ENCODE data around the gene RNF32. TPM values are rescaled to one million over a fixed set of nuclear protein-coding genes. Genes with fewer than 3 reads are reported as not detected.

The RNF32 gene
- total and polyA plus RNA-seq, 2 of the 13 experiments (the other 11 are each of a cell fraction or from before 2014, with no cell fraction given) = not detected

DNA sequence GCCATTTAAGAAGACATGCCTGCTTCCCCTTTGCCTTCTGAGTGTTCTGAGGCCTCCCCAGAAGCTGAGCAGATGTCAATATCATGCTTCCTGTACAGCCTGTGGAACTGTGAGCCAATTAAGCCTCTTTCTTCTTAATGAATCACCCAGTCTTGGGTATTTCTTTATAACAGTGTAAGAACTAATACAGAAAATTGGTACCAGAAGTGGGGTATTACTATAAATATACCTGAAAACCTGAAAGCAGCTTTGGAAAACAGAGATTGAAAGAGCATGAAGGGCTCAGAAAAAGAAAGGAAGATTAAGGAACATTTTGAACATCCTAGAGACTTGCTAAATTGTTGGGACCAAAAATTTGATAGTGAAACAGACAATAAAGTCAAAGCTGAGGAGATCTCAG, 12.0 kb upstream of the RNF32 start:
- in situ Hi-C loops (cut with HindIII; ENCODE audit: extremely low pct_ligation_motif_present, low pct_unique_long_range_greater_than_20kb) (loop anchor here (25.0 kb wide), 1 partner anchor 816 kb away; the partner anchor contains the start of gene SHH), intact Hi-C loops (cut with micrococcal nuclease; ENCODE audit: unreplicated experiment) (no loop called here)
- TF ChIP-seq ZNF569 (CRISPR knock-in tag; IDR thresholded peaks at IDR 0.05; ENCODE audit: borderline replicate concordance) (no peak), CHCHD3 (CRISPR knock-in tag; IDR thresholded peaks at IDR 0.05) (no peak)
- TF ChIP-seq, protein P1, sequence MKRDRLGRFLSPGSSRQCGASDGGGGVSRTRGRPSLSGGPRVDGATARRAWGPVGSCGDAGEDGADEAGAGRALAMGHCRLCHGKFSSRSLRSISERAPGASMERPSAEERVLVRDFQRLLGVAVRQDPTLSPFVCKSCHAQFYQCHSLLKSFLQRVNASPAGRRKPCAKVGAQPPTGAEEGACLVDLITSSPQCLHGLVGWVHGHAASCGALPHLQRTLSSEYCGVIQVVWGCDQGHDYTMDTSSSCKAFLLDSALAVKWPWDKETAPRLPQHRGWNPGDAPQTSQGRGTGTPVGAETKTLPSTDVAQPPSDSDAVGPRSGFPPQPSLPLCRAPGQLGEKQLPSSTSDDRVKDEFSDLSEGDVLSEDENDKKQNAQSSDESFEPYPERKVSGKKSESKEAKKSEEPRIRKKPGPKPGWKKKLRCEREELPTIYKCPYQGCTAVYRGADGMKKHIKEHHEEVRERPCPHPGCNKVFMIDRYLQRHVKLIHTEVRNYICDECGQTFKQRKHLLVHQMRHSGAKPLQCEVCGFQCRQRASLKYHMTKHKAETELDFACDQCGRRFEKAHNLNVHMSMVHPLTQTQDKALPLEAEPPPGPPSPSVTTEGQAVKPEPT (CRISPR knock-in tag; IDR thresholded peaks at IDR 0.05; ENCODE audit: low read depth) = no peak
- H4K20me1 ChIP-seq (ENCODE audit: insufficient read depth, low read length) = no peaks in the 10 kb centered on the region
- H3K36me3 ChIP-seq (replicated peaks in 1 of 2; ENCODE audit: control insufficient read depth in 1 of 2, insufficient read depth in 2 of 2, low read length in 2 of 2) = no peaks in the 10 kb centered on the region
- H3K4me1 ChIP-seq (ENCODE audit: insufficient read depth, low read length) = peaks cover 15% of the 10 kb centered on the region
- ATAC-seq = no peak
- no peak for FAIRE-seq
- H3K4me2 ChIP-seq (ENCODE audit: low read depth, low read length) = no peak overlapping the region
- CTCF ChIA-PET (ENCODE audit: low intra/inter-chr PET ratio, low total read pairs) = no interaction called here
- BruUV-seq (replicated peaks) = no TSS peak
- no peak overlapping the region for H3K27ac ChIP-seq (ENCODE audit: extremely low read length, insufficient read depth, low read length)
- H3K9ac ChIP-seq (ENCODE audit: insufficient read depth, low read depth, low read length) = no peak overlapping the region
- H3K79me2 ChIP-seq (ENCODE audit: insufficient read depth, low read length) = no peaks in the 10 kb centered on the region
- POLR2A ChIA-PET = no interaction called here
- no peak for DNase-seq (ENCODE audit: low spot score)
- peaks cover 31% of the 10 kb centered on the region for H3K9me3 ChIP-seq (ENCODE audit: low read length)
- no peak overlapping the region for H3K4me3 ChIP-seq (replicated peaks in 1 of 3; ENCODE audit: insufficient read depth in 1 of 3, low read depth in 2 of 3, low read length in 3 of 3)
- H3K27me3 ChIP-seq (ENCODE audit: control insufficient read depth in 1 of 2, insufficient read depth in 2 of 2, low read length in 2 of 2) = no peaks in the 10 kb centered on the region
- H2AFZ ChIP-seq (ENCODE audit: low read length) = no peak overlapping the region

DNA sequence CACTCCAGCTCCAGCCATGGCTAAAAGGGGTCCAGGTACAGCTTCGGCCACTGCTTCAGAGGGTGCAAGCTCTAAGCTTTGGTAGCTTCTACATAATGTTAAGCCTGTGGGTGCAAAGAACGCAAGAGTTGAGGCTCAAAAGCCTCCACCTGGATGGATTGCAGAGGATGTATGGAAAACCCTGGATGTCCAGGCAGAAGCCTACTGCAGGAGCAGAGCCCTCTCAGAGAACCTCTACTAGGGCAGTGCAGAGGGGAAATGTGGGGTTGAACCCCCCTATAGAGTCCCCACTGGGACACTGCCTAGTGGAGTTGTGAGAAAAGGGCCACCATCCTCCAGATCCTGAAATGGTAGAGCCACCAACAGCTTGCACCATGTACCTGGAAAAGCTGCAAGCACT, 10.7 kb upstream of the RNF32 start:
- Histone ChIP-seq H3K27me3 (ENCODE audit: control insufficient read depth in 1 of 2, insufficient read depth in 2 of 2, low read length in 2 of 2) (no peaks in the 10 kb centered on the region), H3K4me2 (ENCODE audit: low read depth, low read length) (no peak overlapping the region), H3K79me2 (ENCODE audit: insufficient read depth, low read length) (no peaks in the 10 kb centered on the region), H3K36me3 (replicated peaks in 1 of 2; ENCODE audit: control insufficient read depth in 1 of 2, insufficient read depth in 2 of 2, low read length in 2 of 2) (no peaks in the 10 kb centered on the region), H3K4me1 (ENCODE audit: insufficient read depth, low read length) (peaks cover 15% of the 10 kb centered on the region), H3K27ac (ENCODE audit: extremely low read length, insufficient read depth, low read length) (no peak overlapping the region), H3K9me3 (ENCODE audit: low read length) (peaks cover 31% of the 10 kb centered on the region), H4K20me1 (ENCODE audit: insufficient read depth, low read length) (no peaks in the 10 kb centered on the region), H2AFZ (ENCODE audit: low read length) (no peak overlapping the region), H3K9ac (ENCODE audit: insufficient read depth, low read depth, low read length) (no peak overlapping the region), H3K4me3 (replicated peaks in 1 of 3; ENCODE audit: insufficient read depth in 1 of 3, low read depth in 2 of 3, low read length in 3 of 3) (no peak overlapping the region)
- ChIA-PET CTCF (ENCODE audit: low intra/inter-chr PET ratio, low total read pairs) (no interaction called here), POLR2A (no interaction called here)
- ATAC-seq (no peak), DNase-seq (ENCODE audit: low spot score) (no peak), FAIRE-seq (no peak)
- in situ Hi-C loops (cut with HindIII; ENCODE audit: extremely low pct_ligation_motif_present, low pct_unique_long_range_greater_than_20kb) (loop anchor here (25.0 kb wide), 1 partner anchor 818 kb away; the partner anchor contains the start of gene SHH), intact Hi-C loops (cut with micrococcal nuclease; ENCODE audit: unreplicated experiment) (no loop called here)
- BruUV-seq (replicated peaks) = no TSS peak
- WGBS (ENCODE audit: low lambda C conversion rate) = 32% methylated on average over 2 of the region's 2 CpGs
- TF ChIP-seq, protein P2, sequence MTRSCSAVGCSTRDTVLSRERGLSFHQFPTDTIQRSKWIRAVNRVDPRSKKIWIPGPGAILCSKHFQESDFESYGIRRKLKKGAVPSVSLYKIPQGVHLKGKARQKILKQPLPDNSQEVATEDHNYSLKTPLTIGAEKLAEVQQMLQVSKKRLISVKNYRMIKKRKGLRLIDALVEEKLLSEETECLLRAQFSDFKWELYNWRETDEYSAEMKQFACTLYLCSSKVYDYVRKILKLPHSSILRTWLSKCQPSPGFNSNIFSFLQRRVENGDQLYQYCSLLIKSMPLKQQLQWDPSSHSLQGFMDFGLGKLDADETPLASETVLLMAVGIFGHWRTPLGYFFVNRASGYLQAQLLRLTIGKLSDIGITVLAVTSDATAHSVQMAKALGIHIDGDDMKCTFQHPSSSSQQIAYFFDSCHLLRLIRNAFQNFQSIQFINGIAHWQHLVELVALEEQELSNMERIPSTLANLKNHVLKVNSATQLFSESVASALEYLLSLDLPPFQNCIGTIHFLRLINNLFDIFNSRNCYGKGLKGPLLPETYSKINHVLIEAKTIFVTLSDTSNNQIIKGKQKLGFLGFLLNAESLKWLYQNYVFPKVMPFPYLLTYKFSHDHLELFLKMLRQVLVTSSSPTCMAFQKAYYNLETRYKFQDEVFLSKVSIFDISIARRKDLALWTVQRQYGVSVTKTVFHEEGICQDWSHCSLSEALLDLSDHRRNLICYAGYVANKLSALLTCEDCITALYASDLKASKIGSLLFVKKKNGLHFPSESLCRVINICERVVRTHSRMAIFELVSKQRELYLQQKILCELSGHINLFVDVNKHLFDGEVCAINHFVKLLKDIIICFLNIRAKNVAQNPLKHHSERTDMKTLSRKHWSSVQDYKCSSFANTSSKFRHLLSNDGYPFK (CRISPR knock-in tag; IDR thresholded peaks at IDR 0.05; ENCODE audit: borderline replicate concordance) = no peak
- TF ChIP-seq, protein P3, sequence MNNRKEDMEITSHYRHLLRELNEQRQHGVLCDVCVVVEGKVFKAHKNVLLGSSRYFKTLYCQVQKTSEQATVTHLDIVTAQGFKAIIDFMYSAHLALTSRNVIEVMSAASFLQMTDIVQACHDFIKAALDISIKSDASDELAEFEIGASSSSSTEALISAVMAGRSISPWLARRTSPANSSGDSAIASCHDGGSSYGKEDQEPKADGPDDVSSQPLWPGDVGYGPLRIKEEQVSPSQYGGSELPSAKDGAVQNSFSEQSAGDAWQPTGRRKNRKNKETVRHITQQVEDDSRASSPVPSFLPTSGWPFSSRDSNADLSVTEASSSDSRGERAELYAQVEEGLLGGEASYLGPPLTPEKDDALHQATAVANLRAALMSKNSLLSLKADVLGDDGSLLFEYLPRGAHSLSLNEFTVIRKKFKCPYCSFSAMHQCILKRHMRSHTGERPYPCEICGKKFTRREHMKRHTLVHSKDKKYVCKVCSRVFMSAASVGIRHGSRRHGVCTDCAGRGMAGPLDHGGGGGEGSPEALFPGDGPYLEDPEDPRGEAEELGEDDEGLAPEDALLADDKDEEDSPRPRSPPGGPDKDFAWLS (CRISPR knock-in tag; IDR thresholded peaks at IDR 0.05; ENCODE audit: borderline replicate concordance) = no peak
- no peak for TF ChIP-seq ADNP (CRISPR knock-in tag; IDR thresholded peaks at IDR 0.05)
- TF ChIP-seq HNRNPLL (IDR thresholded peaks at IDR 0.05; ENCODE audit: low read depth, low read length, poor library complexity, severe bottlenecking) = no peak
- TF ChIP-seq, protein P4, sequence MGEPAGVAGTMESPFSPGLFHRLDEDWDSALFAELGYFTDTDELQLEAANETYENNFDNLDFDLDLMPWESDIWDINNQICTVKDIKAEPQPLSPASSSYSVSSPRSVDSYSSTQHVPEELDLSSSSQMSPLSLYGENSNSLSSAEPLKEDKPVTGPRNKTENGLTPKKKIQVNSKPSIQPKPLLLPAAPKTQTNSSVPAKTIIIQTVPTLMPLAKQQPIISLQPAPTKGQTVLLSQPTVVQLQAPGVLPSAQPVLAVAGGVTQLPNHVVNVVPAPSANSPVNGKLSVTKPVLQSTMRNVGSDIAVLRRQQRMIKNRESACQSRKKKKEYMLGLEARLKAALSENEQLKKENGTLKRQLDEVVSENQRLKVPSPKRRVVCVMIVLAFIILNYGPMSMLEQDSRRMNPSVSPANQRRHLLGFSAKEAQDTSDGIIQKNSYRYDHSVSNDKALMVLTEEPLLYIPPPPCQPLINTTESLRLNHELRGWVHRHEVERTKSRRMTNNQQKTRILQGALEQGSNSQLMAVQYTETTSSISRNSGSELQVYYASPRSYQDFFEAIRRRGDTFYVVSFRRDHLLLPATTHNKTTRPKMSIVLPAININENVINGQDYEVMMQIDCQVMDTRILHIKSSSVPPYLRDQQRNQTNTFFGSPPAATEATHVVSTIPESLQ (CRISPR knock-in tag; conservative IDR thresholded peaks at IDR 0.05) = no peak
- no peak for TF ChIP-seq ZBTB1 (CRISPR knock-in tag; IDR thresholded peaks at IDR 0.05; ENCODE audit: borderline replicate concordance)

All from HepG2 (cell line).